ENCODE data around the gene PRDX5.
A peak's percentile ranks its signal among the peaks of the same experiment; 100 is the strongest.

PRDX5 gene

DNA sequence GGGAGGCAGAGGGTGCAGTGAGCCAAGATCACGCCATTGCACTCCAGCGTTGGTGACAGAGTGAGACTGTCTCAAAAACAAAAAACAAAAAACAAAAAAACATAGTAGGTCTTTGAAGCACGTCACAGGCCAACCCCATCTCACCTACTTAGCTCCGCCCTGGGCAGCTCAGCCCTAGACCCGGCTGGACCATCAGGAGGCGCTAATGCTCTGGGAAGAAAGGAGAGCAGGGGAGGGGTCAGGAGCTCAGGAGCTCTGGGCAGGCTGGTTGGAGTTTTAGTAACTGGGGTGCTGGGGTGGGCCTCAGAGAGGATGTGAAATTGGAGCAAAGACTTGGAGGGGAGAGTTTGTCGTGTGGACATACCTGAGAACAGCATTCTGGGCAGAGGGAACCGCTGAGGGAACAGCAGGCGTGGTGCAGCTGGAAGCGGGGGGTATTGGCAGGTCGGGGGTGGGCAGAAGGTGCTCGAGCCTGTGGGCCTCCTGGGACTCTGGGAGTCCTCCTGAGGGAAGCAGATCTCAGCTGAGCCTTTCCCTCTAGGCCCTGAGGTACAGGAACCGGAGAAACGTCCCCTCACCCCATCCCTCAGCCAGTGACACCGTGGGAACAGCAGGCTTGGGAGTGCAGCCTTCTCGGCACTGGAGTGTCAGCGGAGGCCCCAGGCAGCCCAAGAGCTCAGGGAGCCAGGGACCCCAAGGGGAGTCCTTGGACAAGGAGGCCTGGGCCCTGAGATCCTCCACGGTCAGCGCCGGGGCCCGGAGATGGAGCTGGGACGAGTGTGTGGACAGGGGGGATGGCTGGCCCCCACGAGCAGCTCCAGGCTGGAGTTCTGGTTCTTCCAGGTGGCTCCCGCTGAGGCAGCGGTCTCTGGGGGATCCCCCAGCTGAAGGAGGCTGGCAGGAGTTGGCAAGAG is 38.8 kb downstream of the PRDX5 start:
- in situ Hi-C loops (cut with MboI; ENCODE audit: low pct_unique_long_range_greater_than_20kb, low sequenced_read_pairs, unreplicated experiment), result no loop called here
- DNase-seq (ENCODE audit: low spot score), result no peak
- TF ChIP-seq, protein P1, sequence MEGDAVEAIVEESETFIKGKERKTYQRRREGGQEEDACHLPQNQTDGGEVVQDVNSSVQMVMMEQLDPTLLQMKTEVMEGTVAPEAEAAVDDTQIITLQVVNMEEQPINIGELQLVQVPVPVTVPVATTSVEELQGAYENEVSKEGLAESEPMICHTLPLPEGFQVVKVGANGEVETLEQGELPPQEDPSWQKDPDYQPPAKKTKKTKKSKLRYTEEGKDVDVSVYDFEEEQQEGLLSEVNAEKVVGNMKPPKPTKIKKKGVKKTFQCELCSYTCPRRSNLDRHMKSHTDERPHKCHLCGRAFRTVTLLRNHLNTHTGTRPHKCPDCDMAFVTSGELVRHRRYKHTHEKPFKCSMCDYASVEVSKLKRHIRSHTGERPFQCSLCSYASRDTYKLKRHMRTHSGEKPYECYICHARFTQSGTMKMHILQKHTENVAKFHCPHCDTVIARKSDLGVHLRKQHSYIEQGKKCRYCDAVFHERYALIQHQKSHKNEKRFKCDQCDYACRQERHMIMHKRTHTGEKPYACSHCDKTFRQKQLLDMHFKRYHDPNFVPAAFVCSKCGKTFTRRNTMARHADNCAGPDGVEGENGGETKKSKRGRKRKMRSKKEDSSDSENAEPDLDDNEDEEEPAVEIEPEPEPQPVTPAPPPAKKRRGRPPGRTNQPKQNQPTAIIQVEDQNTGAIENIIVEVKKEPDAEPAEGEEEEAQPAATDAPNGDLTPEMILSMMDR (IDR thresholded peaks at IDR 0.05; ENCODE audit: extremely low read depth, insufficient read depth, missing control alignments), result peak; percentile 42

DNA sequence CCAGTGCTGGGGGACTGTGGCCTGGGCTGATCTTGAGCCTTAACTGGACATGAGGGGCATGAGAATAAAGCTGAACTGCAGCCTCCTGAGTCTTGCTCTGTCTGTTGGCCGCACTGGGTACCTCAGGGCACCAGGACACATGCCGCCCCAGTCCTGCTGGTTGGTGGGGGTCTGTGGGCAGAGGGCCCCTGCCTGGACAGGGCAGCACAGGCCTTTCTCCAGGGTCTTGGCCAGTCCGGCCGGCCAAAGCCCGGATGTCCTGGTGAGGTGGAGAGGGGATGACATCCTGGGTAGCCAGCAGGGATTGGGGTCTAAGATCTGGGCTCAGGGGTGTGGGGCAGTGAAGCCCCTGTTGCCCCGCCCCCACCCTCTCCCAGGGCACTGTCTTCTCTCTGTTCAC is 39.5 kb downstream of the PRDX5 start:
- DNase-seq (ENCODE audit: low spot score), result no peak
- TF ChIP-seq, protein P1 (IDR thresholded peaks at IDR 0.05; ENCODE audit: extremely low read depth, insufficient read depth, missing control alignments), result no peak
- in situ Hi-C loops (cut with MboI; ENCODE audit: low pct_unique_long_range_greater_than_20kb, low sequenced_read_pairs, unreplicated experiment), result no loop called here

DNA sequence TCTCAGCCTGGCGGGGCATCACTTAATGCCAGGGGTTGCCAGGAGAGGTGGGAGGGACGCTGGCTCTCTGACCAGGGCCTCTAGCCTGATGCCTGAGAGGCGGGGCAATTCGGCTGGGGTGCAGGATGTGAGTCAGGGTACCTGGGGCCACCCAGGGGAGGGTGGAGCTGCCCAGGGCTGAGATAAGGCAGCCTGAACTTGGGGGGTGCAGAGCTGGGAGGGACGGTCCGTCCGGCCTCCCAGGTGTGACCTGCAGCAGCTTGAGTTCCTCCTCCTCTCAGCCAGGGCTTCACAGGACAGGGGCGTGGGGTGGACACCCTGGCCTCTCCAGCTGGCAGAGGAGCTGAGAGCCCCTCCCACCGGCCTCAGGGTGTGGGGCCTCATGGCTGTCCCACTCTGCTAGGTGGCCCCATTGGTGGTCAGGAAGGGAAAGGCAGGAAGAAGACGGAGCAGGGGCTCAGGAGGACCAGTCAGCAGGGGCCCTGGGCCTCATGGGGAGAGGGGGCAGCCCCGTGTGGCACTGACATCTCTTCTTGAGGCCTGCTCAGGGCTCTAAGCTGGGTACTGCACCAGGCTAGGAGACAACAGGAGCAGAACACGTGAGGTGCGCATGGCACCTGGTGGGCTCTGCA is 40.1 kb downstream of the PRDX5 start:
- in situ Hi-C loops (cut with MboI; ENCODE audit: low pct_unique_long_range_greater_than_20kb, low sequenced_read_pairs, unreplicated experiment), result no loop called here
- DNase-seq (ENCODE audit: low spot score), result no peak
- TF ChIP-seq, protein P1 (IDR thresholded peaks at IDR 0.05; ENCODE audit: extremely low read depth, insufficient read depth, missing control alignments), result no peak

DNA sequence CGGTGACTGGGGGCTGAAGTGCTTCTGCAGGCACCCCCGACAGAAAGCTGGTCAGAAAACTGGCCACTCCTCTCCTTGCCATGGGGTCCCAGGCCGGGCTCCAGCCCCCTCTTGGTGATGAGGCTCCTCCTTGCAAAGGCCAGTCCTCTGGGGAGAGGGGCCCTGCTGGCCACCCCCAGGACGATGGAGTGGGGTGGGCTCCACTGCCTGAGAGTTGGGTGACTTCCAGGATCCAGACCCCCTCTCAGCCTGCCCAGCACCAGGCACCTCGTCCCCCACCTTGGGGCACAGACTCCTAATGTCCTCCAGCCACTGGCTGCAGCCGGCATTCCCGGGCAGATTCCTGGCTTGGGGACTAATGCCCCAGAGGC is 40.6 kb downstream of the PRDX5 start:
- DNase-seq (ENCODE audit: low spot score), result no peak

DNA sequence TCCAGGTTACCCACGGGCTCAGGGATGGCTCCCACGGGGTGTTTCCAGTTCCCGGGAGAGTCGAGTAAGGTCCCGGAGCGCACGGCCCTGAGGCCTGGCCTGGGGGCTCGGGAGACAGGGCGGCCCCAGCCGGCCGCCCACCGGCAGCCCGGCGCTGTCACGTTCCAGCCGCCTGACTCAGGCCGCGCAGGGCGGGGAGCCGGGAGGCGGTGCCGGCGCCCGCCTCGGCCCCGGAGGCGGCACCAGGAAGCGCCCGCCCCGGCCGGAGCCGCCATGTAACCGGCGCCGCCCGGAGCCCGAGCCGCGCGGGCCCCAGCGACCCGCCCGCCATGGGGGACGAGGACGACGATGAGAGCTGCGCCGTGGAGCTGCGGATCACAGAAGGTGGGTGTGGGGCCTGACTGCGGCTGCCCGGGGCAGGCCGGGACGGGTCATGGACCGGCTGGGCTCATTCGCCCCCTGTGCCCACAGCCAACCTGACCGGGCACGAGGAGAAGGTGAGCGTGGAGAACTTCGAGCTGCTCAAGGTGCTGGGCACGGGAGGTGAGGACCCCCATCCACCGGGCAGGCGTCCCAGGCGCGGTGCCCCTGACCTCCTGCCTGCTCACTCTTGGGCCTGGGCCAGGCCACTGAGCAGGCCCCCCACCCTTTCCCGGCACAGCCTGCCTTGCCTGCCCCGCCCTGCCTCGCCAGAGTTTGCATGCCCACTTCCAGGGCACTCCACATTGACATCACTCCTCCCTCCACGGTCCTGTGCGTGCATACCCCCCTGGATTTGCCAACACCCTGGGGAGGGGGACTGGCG is 41.2 kb downstream of the PRDX5 start, which contains the start of gene RPS6KA4:
Gene RPS6KA4 (plus strand): TSS at position 256 of the 805 bp plus-strand sequence. CDS start 74 bp downstream, at position 330.
- in situ Hi-C loops (cut with MboI; ENCODE audit: low pct_unique_long_range_greater_than_20kb, low sequenced_read_pairs, unreplicated experiment), result no loop called here
- peak; percentile 96 for DNase-seq (ENCODE audit: low spot score)

More for the DNA sequence above, 40.6 kb downstream of the PRDX5 start:
- TF ChIP-seq, protein P1 (IDR thresholded peaks at IDR 0.05; ENCODE audit: extremely low read depth, insufficient read depth, missing control alignments), result no peak
- in situ Hi-C loops (cut with MboI; ENCODE audit: low pct_unique_long_range_greater_than_20kb, low sequenced_read_pairs, unreplicated experiment), result no loop called here

More for the DNA sequence above, 41.2 kb downstream of the PRDX5 start, which contains the start of gene RPS6KA4:
- TF ChIP-seq, protein P1 (IDR thresholded peaks at IDR 0.05; ENCODE audit: extremely low read depth, insufficient read depth, missing control alignments), result no peak
